Smooth muscle cell (in vitro differentiated cells): ENCODE data around the gene SLX4IP. TPM values are rescaled to one million over a fixed set of nuclear protein-coding genes. Genes with fewer than 3 reads are reported as not detected.

ENCODE experiments used
- DNase-seq: peaks from one replicate; lab custom pipeline; 2025; ENCODE audit not compliant: unreplicated experiment; lab: John Stamatoyannopoulos, UW
- H2AFZ ChIP-seq: fragments of 200-600 bp; sonication (generic); 2 replicates; pipeline ENCODE4 v1.6.0; 2016; ENCODE audit warnings: antibody characterized with exemption, low read depth, mild to moderate bottlenecking
- H3F3A ChIP-seq: fragments of 200-600 bp; sonication (generic); 2 replicates; pipeline ENCODE4 v1.6.0; 2017; ENCODE audit warnings: antibody characterized with exemption, low read depth
- H3K27ac ChIP-seq: fragments of 200-600 bp; sonication (generic); 2 replicates; pipeline ENCODE4 v1.5.1; 2016; ENCODE audit warnings: low read depth, mild to moderate bottlenecking
- H3K27me3 ChIP-seq: fragments of 200-600 bp; sonication (generic); 2 replicates; pipeline ENCODE4 v1.6.1; 2016; ENCODE audit warnings: low read depth, mild to moderate bottlenecking
- H3K36me3 ChIP-seq: fragments of 200-600 bp; sonication (generic); 2 replicates; pipeline ENCODE4 v1.5.1; 2016; ENCODE audit warnings: low read depth
- H3K4me1 ChIP-seq: fragments of 200-600 bp; sonication (generic); 2 replicates; pipeline ENCODE4 v1.5.1; 2016; ENCODE audit warnings: low read depth
- H3K4me2 ChIP-seq: fragments of 200-600 bp; sonication (generic); 2 replicates; pipeline ENCODE4 v1.6.0; 2016; ENCODE audit warnings: mild to moderate bottlenecking
- H3K4me3 ChIP-seq: fragments of 200-600 bp; sonication (generic); 2 replicates; pipeline ENCODE4 v1.5.1; 2016; ENCODE audit warnings: mild to moderate bottlenecking
- H3K79me2 ChIP-seq: fragments of 200-600 bp; sonication (generic); 2 replicates; pipeline ENCODE4 v1.6.0; 2016; ENCODE audit warnings: low read depth, mild to moderate bottlenecking
- H3K9ac ChIP-seq: fragments of 200-600 bp; sonication (generic); 2 replicates; pipeline ENCODE4 v1.6.0; 2016; ENCODE audit warnings: low read depth
- H3K9me3 ChIP-seq: fragments of 200-600 bp; sonication (generic); replicated peaks from 2 replicates; pipeline ENCODE4 v1.5.1; 2016; ENCODE audit warnings: low read depth
- H4K20me1 ChIP-seq: fragments of 200-600 bp; sonication (generic); 2 replicates; pipeline ENCODE4 v1.6.0; 2016; ENCODE audit warnings: low read depth
- WGBS: methylation state at CpG from one replicate; pipeline ENCODE4 v1.1.7; 2016; ENCODE audit warnings: low lambda C conversion rate; 5-methylcytosine and 5-hydroxymethylcytosine counted together
- polyA plus RNA-seq: library from polyadenylated mRNA; unstranded; fragments of >200 nt; fragmentation: Nextera tagmentation; extraction: Ambion mirVana; gene quantifications from 2 replicates; pipeline ENCODE4 v1.2.1, GENCODE V29; 2016
- total RNA-seq: library from RNA; depleted of rRNA; stranded (reverse); fragments of >200 nt; gene quantifications from 2 replicates; pipeline ENCODE4 v1.2.3, GENCODE V29; 2014
- TF ChIP-seq, protein P1 (sequence below): fragments of 200-600 bp; sonication (generic); IDR thresholded peaks from 2 replicates; pipeline ENCODE4 v1.5.1; 2017; ENCODE audit warnings: borderline replicate concordance, mild to moderate bottlenecking, antibody characterized with exemption; ENCODE audit not compliant: insufficient read depth, poor library complexity, severe bottlenecking

SLX4IP gene
- total and polyA plus RNA-seq, 2 experiments from 2014 or later, result 1.2 to 6.2 TPM

DNA sequence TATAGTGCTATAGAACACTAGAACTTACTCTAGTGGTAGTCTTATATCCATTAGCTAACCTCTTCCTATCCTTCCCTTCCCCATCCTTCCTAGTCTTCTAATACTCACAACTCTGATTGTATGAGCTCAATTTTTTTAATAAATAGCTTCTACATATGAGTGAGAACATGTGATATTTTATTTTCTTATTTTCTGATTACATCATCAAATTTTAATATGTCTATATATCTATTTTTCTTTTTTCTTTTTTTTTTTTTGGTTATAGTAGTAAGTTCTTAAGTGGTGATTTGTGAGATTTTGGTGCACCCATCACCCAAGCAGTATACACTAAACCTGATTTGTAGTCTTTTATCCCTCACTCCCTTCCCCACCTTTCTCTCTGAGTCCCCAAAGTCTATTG is 126.2 kb downstream of the SLX4IP start:
- H3K9me3 ChIP-seq, result no peaks in the 10 kb centered on the region
- no peak overlapping the region for H3K27ac ChIP-seq
- H3K4me2 ChIP-seq, result no peak overlapping the region
- no peak overlapping the region for H3K9ac ChIP-seq
- peaks cover 33% of the 10 kb centered on the region for H3K4me1 ChIP-seq
- H3K36me3 ChIP-seq, result no peaks in the 10 kb centered on the region
- no peak overlapping the region for H2AFZ ChIP-seq
- no peaks in the 10 kb centered on the region for H3K79me2 ChIP-seq
- H3F3A ChIP-seq, result peaks cover 7% of the 10 kb centered on the region
- TF ChIP-seq, protein P1, sequence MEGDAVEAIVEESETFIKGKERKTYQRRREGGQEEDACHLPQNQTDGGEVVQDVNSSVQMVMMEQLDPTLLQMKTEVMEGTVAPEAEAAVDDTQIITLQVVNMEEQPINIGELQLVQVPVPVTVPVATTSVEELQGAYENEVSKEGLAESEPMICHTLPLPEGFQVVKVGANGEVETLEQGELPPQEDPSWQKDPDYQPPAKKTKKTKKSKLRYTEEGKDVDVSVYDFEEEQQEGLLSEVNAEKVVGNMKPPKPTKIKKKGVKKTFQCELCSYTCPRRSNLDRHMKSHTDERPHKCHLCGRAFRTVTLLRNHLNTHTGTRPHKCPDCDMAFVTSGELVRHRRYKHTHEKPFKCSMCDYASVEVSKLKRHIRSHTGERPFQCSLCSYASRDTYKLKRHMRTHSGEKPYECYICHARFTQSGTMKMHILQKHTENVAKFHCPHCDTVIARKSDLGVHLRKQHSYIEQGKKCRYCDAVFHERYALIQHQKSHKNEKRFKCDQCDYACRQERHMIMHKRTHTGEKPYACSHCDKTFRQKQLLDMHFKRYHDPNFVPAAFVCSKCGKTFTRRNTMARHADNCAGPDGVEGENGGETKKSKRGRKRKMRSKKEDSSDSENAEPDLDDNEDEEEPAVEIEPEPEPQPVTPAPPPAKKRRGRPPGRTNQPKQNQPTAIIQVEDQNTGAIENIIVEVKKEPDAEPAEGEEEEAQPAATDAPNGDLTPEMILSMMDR, result no peak
- no peaks in the 10 kb centered on the region for H4K20me1 ChIP-seq
- no peak for DNase-seq
- H3K27me3 ChIP-seq, result no peaks in the 10 kb centered on the region
- no peak overlapping the region for H3K4me3 ChIP-seq

DNA sequence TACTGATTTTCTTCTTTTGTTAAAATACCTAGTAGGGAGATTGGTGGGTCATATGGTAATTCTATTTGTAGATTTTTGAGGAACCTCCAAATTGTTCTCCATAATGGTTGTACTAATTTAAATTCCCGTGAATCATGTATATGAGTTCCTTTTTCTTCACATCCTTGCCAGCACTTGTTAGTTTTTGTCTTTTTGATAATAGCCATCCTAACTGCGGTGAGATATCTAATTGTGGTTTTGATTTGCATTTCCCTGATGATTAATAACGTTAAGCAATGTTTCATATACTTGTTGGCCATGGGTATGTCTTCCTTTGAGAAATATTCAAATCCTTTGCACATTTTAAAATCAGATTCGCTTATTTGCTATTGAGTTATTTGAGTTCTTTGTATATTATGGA is 127.8 kb downstream of the SLX4IP start:
- Histone ChIP-seq H3K27ac (no peak overlapping the region), H3F3A (peaks cover 7% of the 10 kb centered on the region), H3K4me3 (no peak overlapping the region), H3K27me3 (no peaks in the 10 kb centered on the region), H3K9ac (no peak overlapping the region), H3K9me3 (no peaks in the 10 kb centered on the region), H3K36me3 (no peaks in the 10 kb centered on the region), H3K4me1 (peaks cover 35% of the 10 kb centered on the region), H3K79me2 (no peaks in the 10 kb centered on the region), H3K4me2 (no peak overlapping the region), H4K20me1 (no peaks in the 10 kb centered on the region), H2AFZ (no peak overlapping the region)
- WGBS, result 98% methylated on average over 4 of the region's 4 CpGs
- TF ChIP-seq, protein P1, result no peak
- no peak for DNase-seq

- DNase-seq, result no peak
- WGBS, result 97% methylated on average over 3 of the region's 3 CpGs
- H3K4me2 ChIP-seq, result no peak overlapping the region
- H3K79me2 ChIP-seq, result no peaks in the 10 kb centered on the region
- H3K9me3 ChIP-seq, result no peaks in the 10 kb centered on the region
- no peak overlapping the region for H3K27ac ChIP-seq
- no peak overlapping the region for H3K9ac ChIP-seq
- no peak overlapping the region for H3K4me3 ChIP-seq
- no peaks in the 10 kb centered on the region for H4K20me1 ChIP-seq
- TF ChIP-seq, protein P1, result no peak
- peaks cover 7% of the 10 kb centered on the region for H3F3A ChIP-seq
- peaks cover 28% of the 10 kb centered on the region for H3K4me1 ChIP-seq
- no peak overlapping the region for H2AFZ ChIP-seq
- no peaks in the 10 kb centered on the region for H3K36me3 ChIP-seq
- no peaks in the 10 kb centered on the region for H3K27me3 ChIP-seq
These were observed 128.9 kb downstream of the SLX4IP start for GRCh38 chr20:10563935-10564492.

GRCh38 chr20:10565191-10565921 is 130.3 kb downstream of the SLX4IP start:
- Histone ChIP-seq H4K20me1 (no peaks in the 10 kb centered on the region), H3K27me3 (no peaks in the 10 kb centered on the region), H3K27ac (peak overlapping the region; percentile 59), H3K36me3 (no peaks in the 10 kb centered on the region), H3K9me3 (no peaks in the 10 kb centered on the region), H3K4me1 (peaks cover 15% of the 10 kb centered on the region), H3K4me3 (no peak overlapping the region), H3F3A (peaks cover 7% of the 10 kb centered on the region), H3K79me2 (no peaks in the 10 kb centered on the region), H3K4me2 (peak overlapping the region; percentile 70), H3K9ac (no peak overlapping the region), H2AFZ (peak overlapping the region; percentile 9)
- no peak for DNase-seq
- TF ChIP-seq, protein P1, result no peak
- 22% methylated on average over 6 of the region's 6 CpGs for WGBS
